ENCODE results near the gene TTC1. TPM values are rescaled to one million over a fixed set of nuclear protein-coding genes. Genes with fewer than 3 reads are reported as not detected.

Gene TTC1
- total and polyA plus RNA-seq, 10 donors = 29.2 to 55.2 (median 39.6) TPM

DNA sequence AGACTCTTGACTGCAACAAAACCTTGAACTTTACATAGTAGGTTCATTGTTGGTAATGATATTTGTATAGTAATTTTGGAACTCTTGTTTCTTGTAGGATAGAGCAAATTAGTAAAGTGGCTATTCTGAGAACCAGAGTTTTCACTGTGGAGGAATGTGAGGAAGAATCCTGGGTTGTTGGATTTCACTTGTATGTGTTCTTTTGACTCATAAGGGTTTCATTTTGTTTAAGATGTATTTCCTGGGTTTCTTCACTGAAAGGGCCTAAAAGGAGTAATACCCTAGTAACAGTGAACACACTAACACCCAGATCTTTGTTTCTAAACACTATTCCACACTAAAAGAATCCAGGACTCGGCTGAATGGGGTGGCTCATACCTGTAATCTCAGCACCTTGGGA lies 20.1 kb downstream of the TTC1 start:
- no peak for DNase-seq
- Histone ChIP-seq H3K9me3 (no peaks in the 10 kb centered on the region), H3K36me3 (peaks cover 0 to 90% (median 33%) of the 10 kb centered on the region in 6 donors), H3K4me1 (peaks cover 0 to 5% (median 0%) of the 10 kb centered on the region in 6 donors), H3K27ac (no peak overlapping the region), H3K4me3 (no peak overlapping the region), H3K27me3 (replicated peaks in 1 of 7) (no peaks in the 10 kb centered on the region)
- intact Hi-C loops (cut with DNase I; ENCODE audit: low total_unique reads) = no loop called here
- WGBS, 5 donors = 81 to 100% (median 96%) methylated on average over 1 of the region's 1 CpG
- TF ChIP-seq POLR2AphosphoS5 (IDR thresholded peaks at IDR 0.05) = no peak
- TF ChIP-seq POLR2A (IDR thresholded peaks at IDR 0.05) = no peak
- TF ChIP-seq, protein P1, sequence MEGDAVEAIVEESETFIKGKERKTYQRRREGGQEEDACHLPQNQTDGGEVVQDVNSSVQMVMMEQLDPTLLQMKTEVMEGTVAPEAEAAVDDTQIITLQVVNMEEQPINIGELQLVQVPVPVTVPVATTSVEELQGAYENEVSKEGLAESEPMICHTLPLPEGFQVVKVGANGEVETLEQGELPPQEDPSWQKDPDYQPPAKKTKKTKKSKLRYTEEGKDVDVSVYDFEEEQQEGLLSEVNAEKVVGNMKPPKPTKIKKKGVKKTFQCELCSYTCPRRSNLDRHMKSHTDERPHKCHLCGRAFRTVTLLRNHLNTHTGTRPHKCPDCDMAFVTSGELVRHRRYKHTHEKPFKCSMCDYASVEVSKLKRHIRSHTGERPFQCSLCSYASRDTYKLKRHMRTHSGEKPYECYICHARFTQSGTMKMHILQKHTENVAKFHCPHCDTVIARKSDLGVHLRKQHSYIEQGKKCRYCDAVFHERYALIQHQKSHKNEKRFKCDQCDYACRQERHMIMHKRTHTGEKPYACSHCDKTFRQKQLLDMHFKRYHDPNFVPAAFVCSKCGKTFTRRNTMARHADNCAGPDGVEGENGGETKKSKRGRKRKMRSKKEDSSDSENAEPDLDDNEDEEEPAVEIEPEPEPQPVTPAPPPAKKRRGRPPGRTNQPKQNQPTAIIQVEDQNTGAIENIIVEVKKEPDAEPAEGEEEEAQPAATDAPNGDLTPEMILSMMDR (IDR thresholded peaks at IDR 0.05 in 8 of 11, conservative IDR thresholded peaks at IDR 0.05 in 3 of 11) = no peak

DNA sequence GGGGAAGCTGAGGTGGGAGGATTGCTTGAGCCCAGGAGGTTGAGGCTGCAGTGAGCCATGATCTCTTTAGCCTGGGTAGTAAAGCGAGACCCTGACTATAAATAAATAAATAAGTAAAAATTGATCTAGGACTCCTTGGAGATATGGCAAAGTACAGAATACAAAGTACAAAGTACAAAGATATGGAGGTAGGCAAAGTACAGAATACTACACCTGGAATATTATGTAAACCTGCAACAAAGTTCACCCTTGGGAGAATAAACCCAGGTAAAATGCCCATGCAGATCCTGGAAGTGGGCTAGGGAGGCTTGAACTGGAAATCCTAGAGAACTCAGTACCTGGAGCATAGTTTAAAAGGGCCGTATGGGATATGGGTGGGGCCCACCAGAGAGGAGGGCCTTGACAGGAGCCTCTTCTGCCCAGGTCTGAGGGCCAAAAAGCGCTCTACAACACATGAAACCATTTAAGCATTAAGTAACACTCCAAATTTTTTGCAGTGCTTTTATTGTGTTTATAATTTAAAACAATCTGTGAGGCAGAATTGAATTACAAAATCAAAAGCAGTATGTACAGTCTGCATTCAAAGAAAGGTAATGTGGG lies 20.7 kb downstream of the TTC1 start:
- no peak overlapping the region for H3K4me3 ChIP-seq
- TF ChIP-seq POLR2AphosphoS5 (IDR thresholded peaks at IDR 0.05) = no peak
- TF ChIP-seq POLR2A (IDR thresholded peaks at IDR 0.05) = no peak
- TF ChIP-seq, protein P1 (IDR thresholded peaks at IDR 0.05 in 8 of 11, conservative IDR thresholded peaks at IDR 0.05 in 3 of 11) = no peak
- DNase-seq = no peak
- peaks cover 0 to 4% (median 0%) of the 10 kb centered on the region in 6 donors for H3K4me1 ChIP-seq
- H3K27me3 ChIP-seq (replicated peaks in 1 of 7) = no peaks in the 10 kb centered on the region
- H3K27ac ChIP-seq = no peak overlapping the region
- intact Hi-C loops (cut with DNase I; ENCODE audit: low total_unique reads) = no loop called here
- no peaks in the 10 kb centered on the region for H3K9me3 ChIP-seq
- WGBS, 5 donors = 83 to 95% (median 92%) methylated on average over 3 of the region's 3 CpGs
- peaks cover 0 to 84% (median 30%) of the 10 kb centered on the region in 6 donors for H3K36me3 ChIP-seq

DNA sequence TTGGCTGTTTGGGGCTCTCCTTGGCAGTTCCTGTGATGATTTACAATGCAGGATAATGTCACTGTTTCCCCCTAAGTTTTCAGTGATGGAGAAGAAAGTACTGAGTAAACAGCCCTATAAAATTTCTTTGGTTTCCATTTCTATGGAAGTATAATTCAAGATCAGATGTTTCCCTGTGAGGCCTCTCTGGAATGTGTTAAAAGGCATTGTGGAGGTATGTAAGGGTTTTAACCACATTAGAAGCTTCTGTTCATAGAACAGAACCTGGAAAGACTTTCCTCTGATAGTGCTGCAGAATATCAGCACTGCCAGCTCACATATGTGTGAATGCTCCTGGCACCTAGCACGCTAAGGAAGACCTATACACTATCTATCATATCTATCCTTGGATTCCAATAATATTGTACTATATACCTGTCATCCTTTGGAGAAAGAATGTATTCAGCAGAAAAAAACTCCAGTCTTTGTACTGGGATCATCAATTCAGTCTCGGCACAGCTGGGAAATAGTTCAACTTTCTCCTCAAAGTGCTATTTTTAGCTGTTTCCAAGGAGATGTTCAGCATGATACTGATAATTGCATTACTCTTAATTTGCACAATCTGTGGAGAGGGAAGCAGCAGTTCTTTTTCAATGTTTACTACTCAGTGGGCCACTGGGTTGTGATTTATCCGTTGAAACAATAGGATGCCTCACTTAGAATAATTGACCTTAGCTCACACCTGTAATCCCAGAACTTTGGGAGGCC lies 21.9 kb downstream of the TTC1 start:
- peaks cover 0 to 84% (median 31%) of the 10 kb centered on the region in 6 donors for H3K36me3 ChIP-seq
- no peak for TF ChIP-seq POLR2A (IDR thresholded peaks at IDR 0.05)
- no peak for TF ChIP-seq POLR2AphosphoS5 (IDR thresholded peaks at IDR 0.05)
- TF ChIP-seq, protein P1 (IDR thresholded peaks at IDR 0.05 in 8 of 11, conservative IDR thresholded peaks at IDR 0.05 in 3 of 11) = no peak
- no peak overlapping the region for H3K27ac ChIP-seq
- H3K4me3 ChIP-seq = no peak overlapping the region
- WGBS, 5 donors = 82 to 94% (median 88%) methylated on average over 3 of the region's 3 CpGs
- H3K27me3 ChIP-seq (replicated peaks in 1 of 7) = no peaks in the 10 kb centered on the region
- H3K4me1 ChIP-seq = peaks cover 0 to 4% (median 0%) of the 10 kb centered on the region in 6 donors
- intact Hi-C loops (cut with DNase I; ENCODE audit: low total_unique reads) = no loop called here
- DNase-seq = no peak
- no peaks in the 10 kb centered on the region for H3K9me3 ChIP-seq

DNA sequence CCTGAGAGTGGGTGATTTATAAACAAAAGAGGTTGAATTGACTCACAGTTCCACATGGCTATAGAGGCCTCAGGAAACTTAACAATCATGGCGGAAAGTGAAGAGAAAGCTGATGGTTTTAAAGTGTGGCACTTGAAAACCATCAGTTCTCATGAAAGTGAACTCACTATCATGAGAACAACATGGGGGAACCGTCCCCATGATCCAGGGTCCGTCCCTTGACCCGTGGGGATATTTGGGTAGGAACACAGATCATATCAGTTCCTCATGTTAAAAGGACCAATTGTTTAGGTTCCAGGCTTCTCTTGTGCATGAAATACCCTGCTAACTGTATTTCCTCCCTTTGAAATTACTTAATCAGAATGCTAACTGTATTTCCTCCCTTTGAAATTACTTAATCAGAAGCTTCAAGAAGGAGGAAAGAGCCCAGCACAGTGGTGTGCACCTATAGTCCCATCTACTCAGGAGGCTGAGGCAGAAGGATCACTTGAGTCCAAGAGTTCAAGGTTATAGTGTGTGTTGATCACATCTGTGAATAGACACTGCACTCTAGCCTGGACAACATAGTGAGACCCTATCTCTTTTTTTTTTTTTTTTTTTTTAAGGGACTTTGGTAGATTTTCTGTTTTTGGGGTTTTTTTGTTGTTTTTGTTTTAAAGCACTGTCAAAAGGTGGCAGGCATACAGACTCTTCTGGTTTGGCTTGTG lies 24.8 kb downstream of the TTC1 start:
- H3K4me3 ChIP-seq = no peak overlapping the region
- H3K27me3 ChIP-seq (replicated peaks in 1 of 7) = no peaks in the 10 kb centered on the region
- DNase-seq = no peak
- H3K4me1 ChIP-seq = peaks cover 0 to 4% (median 0%) of the 10 kb centered on the region in 6 donors
- TF ChIP-seq POLR2A (IDR thresholded peaks at IDR 0.05) (no peak), POLR2AphosphoS5 (IDR thresholded peaks at IDR 0.05) (no peak)
- TF ChIP-seq, protein P1 (IDR thresholded peaks at IDR 0.05 in 8 of 11, conservative IDR thresholded peaks at IDR 0.05 in 3 of 11) = no peak
- H3K27ac ChIP-seq = no peak overlapping the region
- peaks cover 0 to 94% (median 46%) of the 10 kb centered on the region in 6 donors for H3K36me3 ChIP-seq
- H3K9me3 ChIP-seq = no peaks in the 10 kb centered on the region
- intact Hi-C loops (cut with DNase I; ENCODE audit: low total_unique reads) = no loop called here
- 62 to 87% (median 78%) methylated on average over 4 of the region's 4 CpGs for WGBS, 5 donors
